Activated CD4-positive, alpha-beta T cell treated with anti-CD3 and anti-CD28 coated beads, Interleukin-2, amount 10 ng/mL, durations not matched to agents 24 days and 14 days (primary cell): ENCODE measurements around the gene FITM1. TPM values are rescaled to one million over a fixed set of nuclear protein-coding genes. Genes with fewer than 3 reads are reported as not detected.
A peak's percentile ranks its signal among the peaks of the same experiment; 100 is the strongest.

Experiments used
- DNase-seq: peaks from one replicate; pipeline ENCODE4 v3.0.0; 2022
- H3K27ac Mint-ChIP-seq: one replicate; pipeline ENCODE4 v1.8.0; 2022; ENCODE audit warnings: mild to moderate bottlenecking, mixed read lengths
- H3K27me3 Mint-ChIP-seq: one replicate; pipeline ENCODE4 v1.8.0; 2022; ENCODE audit warnings: mixed read lengths
- H3K36me3 Mint-ChIP-seq: one replicate; pipeline ENCODE4 v1.8.0; 2022; ENCODE audit warnings: low read depth, mild to moderate bottlenecking, mixed read lengths
- H3K4me1 Mint-ChIP-seq: one replicate; pipeline ENCODE4 v1.8.0; 2021; ENCODE audit warnings: mixed read lengths
- H3K4me3 Mint-ChIP-seq: one replicate; pipeline ENCODE4 v1.8.0; 2022; ENCODE audit warnings: mild to moderate bottlenecking, moderate library complexity, mixed read lengths
- H3K9me3 Mint-ChIP-seq: one replicate; pipeline ENCODE4 v1.8.0; 2021; ENCODE audit warnings: mixed read lengths
- intact Hi-C: fragments of 100-400 bp; cut with micrococcal nuclease; formaldehyde crosslinking; loops from one replicate; pipeline ENCODE4 v1.15.1; 2023
- total RNA-seq: library from RNA; stranded (reverse); gene quantifications from 2 replicates; pipeline ENCODE4 v1.2.3, GENCODE V29; 2022

FITM1 gene
- total RNA-seq, 1 donor from 2014 or later, result 0.54 TPM

- Mint-ChIP-seq H3K4me3 (no peak overlapping the region), H3K36me3 (peaks cover 30% of the 10 kb centered on the region), H3K27me3 (no peaks in the 10 kb centered on the region), H3K9me3 (no peaks in the 10 kb centered on the region), H3K27ac (no peak overlapping the region), H3K4me1 (peaks cover 36% of the 10 kb centered on the region)
- intact Hi-C loops, result no loop called here
- no peak for DNase-seq
Observed at GRCh38 chr14:24133735-24134134, 3.3 kb downstream of the FITM1 start.

GRCh38 chr14:24135584-24135833 lies 5.0 kb downstream of the FITM1 start:
- no peak for DNase-seq
- intact Hi-C loops, result no loop called here
- no peaks in the 10 kb centered on the region for H3K9me3 Mint-ChIP-seq
- H3K27ac Mint-ChIP-seq, result peak overlapping the region; percentile 93
- H3K36me3 Mint-ChIP-seq, result peaks cover 45% of the 10 kb centered on the region
- no peaks in the 10 kb centered on the region for H3K27me3 Mint-ChIP-seq
- H3K4me1 Mint-ChIP-seq, result peaks cover 49% of the 10 kb centered on the region
- H3K4me3 Mint-ChIP-seq, result peak overlapping the region; percentile 94

- peak; percentile 98 for DNase-seq
- intact Hi-C loops, result loop anchor here (1.0 kb wide), 4 partner anchors 10 to 77 kb away; partner anchors contain the start of genes CHMP4A, DCAF11, IRF9 and NRL
- peak within 1 kb of the TSS; percentile 94 for H3K4me3 Mint-ChIP-seq
- no peaks in the 10 kb centered on the region for H3K27me3 Mint-ChIP-seq
- H3K27ac Mint-ChIP-seq, result peak within 1 kb of the TSS; percentile 93
- H3K9me3 Mint-ChIP-seq, result no peaks in the 10 kb centered on the region
- peaks cover 49% of the 10 kb centered on the region for H3K4me1 Mint-ChIP-seq
- H3K36me3 Mint-ChIP-seq, result peaks cover 47% of the 10 kb centered on the region
Observed at GRCh38 chr14:24135834-24136683, 5.6 kb downstream of the FITM1 start, which contains the start of gene PSME1. Gene PSME1 (plus strand): TSS chr14:24136194. CDS start chr14:24136263, 69 bp downstream.

GRCh38 chr14:24136684-24137528 lies 6.4 kb downstream of the FITM1 start:
- H3K4me3 Mint-ChIP-seq, result peak overlapping the region; percentile 94
- H3K9me3 Mint-ChIP-seq, result no peaks in the 10 kb centered on the region
- intact Hi-C loops, result loop anchor here (1.0 kb wide), 4 partner anchors 9 to 76 kb away; partner anchors contain the start of genes CHMP4A, DCAF11, IRF9 and NRL
- H3K27me3 Mint-ChIP-seq, result no peaks in the 10 kb centered on the region
- H3K36me3 Mint-ChIP-seq, result peaks cover 50% of the 10 kb centered on the region
- peak overlapping the region; percentile 90 for H3K27ac Mint-ChIP-seq
- H3K4me1 Mint-ChIP-seq, result peaks cover 49% of the 10 kb centered on the region
- DNase-seq, result no peak

- no peaks in the 10 kb centered on the region for H3K9me3 Mint-ChIP-seq
- H3K4me1 Mint-ChIP-seq, result peaks cover 48% of the 10 kb centered on the region
- H3K27ac Mint-ChIP-seq, result peak overlapping the region; percentile 30
- intact Hi-C loops, result no loop called here
- peaks cover 50% of the 10 kb centered on the region for H3K36me3 Mint-ChIP-seq
- DNase-seq, result no peak
- no peaks in the 10 kb centered on the region for H3K27me3 Mint-ChIP-seq
- H3K4me3 Mint-ChIP-seq, result peak overlapping the region; percentile 94
Observed at GRCh38 chr14:24137529-24138395, 7.3 kb downstream of the FITM1 start.

- H3K36me3 Mint-ChIP-seq, result peaks cover 59% of the 10 kb centered on the region
- no peaks in the 10 kb centered on the region for H3K27me3 Mint-ChIP-seq
- no peaks in the 10 kb centered on the region for H3K9me3 Mint-ChIP-seq
- intact Hi-C loops, result no loop called here
- peaks cover 53% of the 10 kb centered on the region for H3K4me1 Mint-ChIP-seq
- H3K27ac Mint-ChIP-seq, result peak overlapping the region; percentile 58
- H3K4me3 Mint-ChIP-seq, result peak overlapping the region; percentile 94
- no peak for DNase-seq
Observed at GRCh38 chr14:24138396-24139271, 8.2 kb downstream of the FITM1 start.

GRCh38 chr14:24139272-24139934 lies 8.9 kb downstream of the FITM1 start:
- intact Hi-C loops, result no loop called here

GRCh38 chr14:24141097-24141880 lies 10.8 kb downstream of the FITM1 start, which contains the start of gene EMC9:
Gene EMC9 (minus strand): TSS chr14:24141591. CDS start chr14:24141304, 287 bp downstream.
- H3K27me3 Mint-ChIP-seq, result no peaks in the 10 kb centered on the region

More at GRCh38 chr14:24139272-24139934, 8.9 kb downstream of the FITM1 start:
- peak overlapping the region; percentile 94 for H3K4me3 Mint-ChIP-seq
- H3K4me1 Mint-ChIP-seq, result peaks cover 60% of the 10 kb centered on the region
- peak; percentile 71 for DNase-seq
- no peaks in the 10 kb centered on the region for H3K9me3 Mint-ChIP-seq
- no peaks in the 10 kb centered on the region for H3K27me3 Mint-ChIP-seq
- peak overlapping the region; percentile 58 for H3K27ac Mint-ChIP-seq
- peaks cover 66% of the 10 kb centered on the region for H3K36me3 Mint-ChIP-seq

GRCh38 chr14:24143511-24143910 lies 13.1 kb downstream of the FITM1 start:
- H3K27ac Mint-ChIP-seq, result peak overlapping the region; percentile 61
- no peak for DNase-seq
- peak overlapping the region; percentile 94 for H3K4me3 Mint-ChIP-seq
- H3K36me3 Mint-ChIP-seq, result peaks cover 69% of the 10 kb centered on the region
- intact Hi-C loops, result no loop called here
- H3K9me3 Mint-ChIP-seq, result no peaks in the 10 kb centered on the region
- H3K27me3 Mint-ChIP-seq, result no peaks in the 10 kb centered on the region
- peaks cover 60% of the 10 kb centered on the region for H3K4me1 Mint-ChIP-seq

More at GRCh38 chr14:24141097-24141880, 10.8 kb downstream of the FITM1 start, which contains the start of gene EMC9:
- H3K4me1 Mint-ChIP-seq, result peaks cover 69% of the 10 kb centered on the region
- H3K27ac Mint-ChIP-seq, result peak within 1 kb of the TSS; percentile 94
- intact Hi-C loops, result loop anchor here (1.0 kb wide), 3 partner anchors 20 to 72 kb away; partner anchors contain the start of genes CHMP4A, DCAF11, IRF9 and NRL
- no peaks in the 10 kb centered on the region for H3K9me3 Mint-ChIP-seq
- H3K36me3 Mint-ChIP-seq, result peaks cover 83% of the 10 kb centered on the region
- peak within 1 kb of the TSS; percentile 94 for H3K4me3 Mint-ChIP-seq
- peak; percentile 100 for DNase-seq

- Mint-ChIP-seq H3K4me3 (peak overlapping the region; percentile 97), H3K27me3 (no peaks in the 10 kb centered on the region), H3K9me3 (no peaks in the 10 kb centered on the region), H3K27ac (peak overlapping the region; percentile 73), H3K36me3 (peaks cover 69% of the 10 kb centered on the region), H3K4me1 (peaks cover 59% of the 10 kb centered on the region)
- intact Hi-C loops, result no loop called here
- DNase-seq, result no peak
Observed at GRCh38 chr14:24144451-24144850, 14.0 kb downstream of the FITM1 start.

GRCh38 chr14:24145219-24145618 lies 14.8 kb downstream of the FITM1 start:
- H3K9me3 Mint-ChIP-seq, result no peaks in the 10 kb centered on the region
- H3K27ac Mint-ChIP-seq, result peak overlapping the region; percentile 99
- peak overlapping the region; percentile 97 for H3K4me3 Mint-ChIP-seq
- peaks cover 68% of the 10 kb centered on the region for H3K36me3 Mint-ChIP-seq
- DNase-seq, result no peak
- intact Hi-C loops, result no loop called here
- H3K27me3 Mint-ChIP-seq, result no peaks in the 10 kb centered on the region
- H3K4me1 Mint-ChIP-seq, result peaks cover 58% of the 10 kb centered on the region
